ENCODE data around the gene PIK3R1. TPM values are rescaled to one million over a fixed set of nuclear protein-coding genes. Genes with fewer than 3 reads are reported as not detected.

The PIK3R1 gene
- total and polyA plus RNA-seq, 2 experiments from 2014 or later, result 5.9 to 9.8 TPM

GRCh38 chr5:68333649-68334552 is 118.3 kb downstream of the PIK3R1 start:
- no peaks in the 10 kb centered on the region for H3K79me2 ChIP-seq (replicated peaks; ENCODE audit: insufficient read depth)

GRCh38 chr5:68334553-68334886 is 119.0 kb downstream of the PIK3R1 start:
- Histone ChIP-seq H3K4me2 (no peak overlapping the region), H3F3A (replicated peaks; ENCODE audit: low read depth) (no peaks in the 10 kb centered on the region), H3K36me3 (ENCODE audit: insufficient read depth) (no peaks in the 10 kb centered on the region), H3K9me2 (ENCODE audit: insufficient read depth) (peaks cover 22% of the 10 kb centered on the region; the same call in 1 of the 2 replicates), H3K4me3 (no peak overlapping the region), H3K27me3 (ENCODE audit: insufficient read depth) (no peaks in the 10 kb centered on the region), H2AFZ (no peak overlapping the region), H3K27ac (ENCODE audit: low read depth) (no peak overlapping the region), H3K4me1 (ENCODE audit: insufficient read depth) (no peaks in the 10 kb centered on the region), H3K79me2 (replicated peaks; ENCODE audit: insufficient read depth) (no peaks in the 10 kb centered on the region), H4K20me1 (replicated peaks; ENCODE audit: insufficient read depth) (no peaks in the 10 kb centered on the region)
- ATAC-seq (no peak), DNase-seq (ENCODE audit: low spot score) (no peak)
- Mint-ChIP-seq H3K36me3 (ENCODE audit: low read depth) (no peaks in the 10 kb centered on the region), H3K27me3 (ENCODE audit: insufficient read depth, low read depth, poor library complexity) (no peaks in the 10 kb centered on the region), H3K4me1 (no peaks in the 10 kb centered on the region), H3K27ac (no peak overlapping the region), H3K4me3 (no peak overlapping the region), H3K9me3 (peaks cover 3% of the 10 kb centered on the region; the same call in 1 of the 3 replicates)
- TF ChIP-seq NANOG (IDR thresholded peaks at IDR 0.05; ENCODE audit: borderline replicate concordance) (no peak), EZH2 (IDR thresholded peaks at IDR 0.05; ENCODE audit: low read depth, unreplicated experiment) (no peak)

More at GRCh38 chr5:68333649-68334552, 118.3 kb downstream of the PIK3R1 start:
- Mint-ChIP-seq H3K27me3 (ENCODE audit: insufficient read depth, low read depth, poor library complexity) (no peaks in the 10 kb centered on the region), H3K27ac (no peak overlapping the region), H3K9me3 (peaks cover 3% of the 10 kb centered on the region; the same call in 1 of the 3 replicates), H3K4me3 (no peak overlapping the region), H3K36me3 (ENCODE audit: low read depth) (no peaks in the 10 kb centered on the region), H3K4me1 (no peaks in the 10 kb centered on the region)
- no peak overlapping the region for H2AFZ ChIP-seq
- DNase-seq (ENCODE audit: low spot score) (no peak), ATAC-seq (no peak)
- H3F3A ChIP-seq (replicated peaks; ENCODE audit: low read depth), result no peaks in the 10 kb centered on the region
- peaks cover 22% of the 10 kb centered on the region; the same call in 1 of the 2 replicates for H3K9me2 ChIP-seq (ENCODE audit: insufficient read depth)
- no peak overlapping the region for H3K4me3 ChIP-seq
- no peak overlapping the region for H3K27ac ChIP-seq (ENCODE audit: low read depth)
- TF ChIP-seq REST (IDR thresholded peaks at IDR 0.05; ENCODE audit: unreplicated experiment) (no peak), ZNF331 (CRISPR knock-in tag; IDR thresholded peaks at IDR 0.05; ENCODE audit: low read depth) (no peak), CREB1 (CRISPR knock-in tag; IDR thresholded peaks at IDR 0.05; ENCODE audit: low read depth) (no peak)
- no peak overlapping the region for H3K4me2 ChIP-seq
- H3K4me1 ChIP-seq (ENCODE audit: insufficient read depth), result no peaks in the 10 kb centered on the region
- no peaks in the 10 kb centered on the region for H3K27me3 ChIP-seq (ENCODE audit: insufficient read depth)
- no peaks in the 10 kb centered on the region for H4K20me1 ChIP-seq (replicated peaks; ENCODE audit: insufficient read depth)
- no peaks in the 10 kb centered on the region for H3K36me3 ChIP-seq (ENCODE audit: insufficient read depth)
